ENCODE results near the gene SLC1A4.

The SLC1A4 gene

DNA sequence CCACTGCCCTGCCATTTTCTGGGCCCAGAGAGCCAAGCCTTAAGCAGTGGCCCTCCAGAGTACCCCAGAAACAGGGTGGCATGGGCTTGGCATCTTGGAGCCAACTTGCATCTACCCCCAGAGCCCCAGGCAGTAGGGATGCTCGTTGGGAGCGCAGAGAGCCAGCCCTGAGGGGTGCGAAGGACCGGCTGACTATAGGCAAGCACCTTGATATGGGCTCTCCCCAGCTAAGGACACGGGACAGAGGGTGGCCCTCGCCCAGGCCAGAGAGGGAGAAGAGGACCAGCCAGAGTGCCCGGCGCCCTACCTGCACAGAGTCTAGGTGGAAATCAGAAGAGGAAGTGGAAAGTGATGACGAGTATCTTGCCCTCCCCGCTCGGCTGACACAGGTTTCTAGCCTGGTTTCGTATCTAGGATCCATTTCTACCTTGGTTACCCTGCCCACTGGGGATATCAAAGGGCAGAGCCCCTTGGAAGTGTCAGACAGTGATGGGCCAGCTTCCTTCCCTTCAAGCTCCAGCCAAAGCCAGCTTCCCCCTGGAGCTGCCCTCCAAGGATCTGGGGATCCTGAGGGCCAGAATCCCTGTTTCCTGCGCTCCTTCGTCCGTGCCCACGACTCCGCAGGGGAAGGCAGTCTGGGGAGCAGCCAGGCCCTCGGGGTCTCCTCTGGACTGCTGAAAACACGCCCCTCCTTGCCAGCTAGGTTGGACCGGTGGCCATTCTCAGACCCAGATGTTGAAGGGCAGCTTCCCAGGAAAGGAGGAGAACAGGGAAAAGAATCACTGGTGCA is 83.2 kb downstream of the SLC1A4 start:
- H3K4me1 ChIP-seq (ENCODE audit: insufficient read depth, low read length) = peaks cover 15% of the 10 kb centered on the region; the same call in 1 of the 2 replicates
- no peak overlapping the region for H3K9ac ChIP-seq (ENCODE audit: low read depth, low read length)
- peaks cover 75% of the 10 kb centered on the region for H3K36me3 ChIP-seq (ENCODE audit: insufficient read depth, low read depth, low read length)
- no peaks in the 10 kb centered on the region for H3K9me3 ChIP-seq (ENCODE audit: insufficient read depth, low read depth, low read length)
- H3K27ac ChIP-seq (ENCODE audit: low read length) = no peak overlapping the region
- no peak overlapping the region for H3K4me3 ChIP-seq (ENCODE audit: low read length)
- no peaks in the 10 kb centered on the region for H3K27me3 ChIP-seq (ENCODE audit: insufficient read depth, low read length)
